D721Med (cell line): ENCODE data around the gene RRAS.

Experiments
- DNase-seq: peaks from one replicate; pipeline ENCODE4 v3.0.0; 2011; ENCODE audit warnings: low spot score; ENCODE audit not compliant: insufficient read length
- FAIRE-seq: peaks from 2 replicates; lab custom pipeline; 2011; peaks lifted over from hg19 to GRCh38; lab: Jason Lieb, UNC
- CTCF ChIP-seq: IDR thresholded peaks from 2 replicates; pipeline ENCODE4 v1.5.1; 2012; ENCODE audit warnings: mild to moderate bottlenecking, control low read depth; ENCODE audit not compliant: insufficient read depth; ENCODE audit errors: missing control alignments

Gene RRAS

GRCh38 chr19:49642492-49643035, 2.6 kb upstream of the RRAS start:
- TF ChIP-seq CTCF = no peak
- FAIRE-seq = no peak
- no peak for DNase-seq

GRCh38 chr19:49641688-49642491, 1.9 kb upstream of the RRAS start, which contains the start of gene SCAF1:
Gene SCAF1, plus strand, starts transcription at chr19:49642209. Its CDS starts 2,818 bp downstream, at chr19:49645027.
- DNase-seq (peak; percentile 73), FAIRE-seq (no peak)
- no peak for TF ChIP-seq CTCF

- DNase-seq = no peak
- no peak for TF ChIP-seq CTCF
- FAIRE-seq = no peak
Measured at GRCh38 chr19:49639401-49640112, 386 bp downstream of the RRAS start.

- no peak for TF ChIP-seq CTCF
- no peak for FAIRE-seq
- DNase-seq = no peak
Measured at GRCh38 chr19:49637821-49638738, 1.9 kb downstream of the RRAS start.

GRCh38 chr19:49636233-49636932, 3.6 kb downstream of the RRAS start:
- no peak for TF ChIP-seq CTCF
- FAIRE-seq (no peak), DNase-seq (no peak)
